Heart left ventricle (tissue), 16 donors: ENCODE results near the gene ADCK1. TPM values are rescaled to one million over a fixed set of nuclear protein-coding genes. Genes with fewer than 3 reads are reported as not detected.
A peak's percentile ranks its signal among the peaks of the same experiment; 100 is the strongest.

Experiments used
- ATAC-seq, 4 donors: fragments of 200-7000 bp; cut with Tn5 transposase; one replicate each; pipeline ENCODE4 v1.9.1; 2020 to 2022; ENCODE audit warnings: moderate library complexity in 4 of 4, mild to moderate bottlenecking in 3 of 4, moderate number of reproducible peaks in 1 of 4
- DNase-seq, 5 donors: peaks; one replicate each; pipeline ENCODE4 v3.0.0-alpha.2; 2020
- H3K27ac ChIP-seq, 12 donors: fragments of 200-600 bp; sonication (generic) in 4 of 12; one replicate each; pipeline versions ENCODE4 v1.5.0 to v1.8.0; 2016 to 2022; ENCODE audit warnings: mild to moderate bottlenecking in 2 of 12
- H3K27me3 ChIP-seq, 9 donors: fragments of 200-600 bp; sonication (generic) in 2 of 9; one replicate each; pipeline versions ENCODE4 v1.5.1 to v1.8.0; 2016 to 2022; ENCODE audit warnings: mild to moderate bottlenecking in 3 of 9
- H3K36me3 ChIP-seq, 9 donors: fragments of 200-600 bp; sonication (generic) in 2 of 9; one replicate each; pipeline versions ENCODE4 v1.5.0 to v1.8.0; 2018 to 2022; ENCODE audit warnings: mild to moderate bottlenecking in 2 of 9
- H3K4me1 ChIP-seq, 12 donors: fragments of 200-600 bp; sonication (generic) in 4 of 12; one replicate each; pipeline versions ENCODE4 v1.5.0 to v1.8.0; 2016 to 2022; ENCODE audit warnings: mild to moderate bottlenecking in 3 of 12
- H3K4me3 ChIP-seq, 12 donors: fragments of 200-600 bp; sonication (generic) in 4 of 12; one replicate each; pipeline versions ENCODE4 v1.5.0 to v1.8.0; 2017 to 2022; ENCODE audit warnings: mild to moderate bottlenecking in 9 of 12, moderate library complexity in 4 of 12
- H3K9me3 ChIP-seq, 12 donors: fragments of 200-600 bp; sonication (generic) in 4 of 12; one replicate each; pipeline versions ENCODE4 v1.5.0 to v1.8.0; 2016 to 2022; ENCODE audit warnings: mild to moderate bottlenecking in 1 of 12
- CTCF ChIP-seq, 12 donors: fragments of 200-600 bp; sonication (generic) in 4 of 12; IDR thresholded peaks; one replicate each; pipeline versions ENCODE4 v1.5.0 to v1.8.0; 2018 to 2022; ENCODE audit warnings: antibody characterized with exemption in 12 of 12, mild to moderate bottlenecking in 5 of 12
- POLR2A ChIP-seq, 2 donors: fragments of 450-650 bp; IDR thresholded peaks; one replicate each; pipeline ENCODE4 v1.6.1; 2017; ENCODE audit warnings: antibody characterized with exemption in 2 of 2, mild to moderate bottlenecking in 2 of 2, moderate library complexity in 2 of 2
- WGBS, 4 donors: extraction: QIAGEN DNeasy Blood & Tissue Kit in 2 of 4; methylation state at CpG; one replicate each; pipeline versions ENCODE4 v1.1.5 to v1.1.7; 2013 to 2018; 5-methylcytosine and 5-hydroxymethylcytosine counted together
- intact Hi-C, 10 donors: fragments of 100-400 bp; cut with DNase I; formaldehyde crosslinking; loops; one replicate each; pipeline versions ENCODE4 v1.11.1 to v1.14.2; 2022
- polyA plus RNA-seq, 2 donors: library from polyadenylated mRNA; stranded (reverse); fragments of 200-250 nt; gene quantifications; one replicate each; pipeline ENCODE4 v1.2.3, GENCODE V29; 2013
- total RNA-seq, 9 donors: library from RNA; depleted of rRNA in 2 of 9; stranded (reverse); fragments of >200 nt in 2 of 9; fragmentation: NEBNext Ultra II Directional in 3 of 9; extraction: Animal tissue kit (Norgen Biotek cat#: 25700) in 3 of 9; gene quantifications; one replicate each; pipeline versions ENCODE4 v1.1.0 to v1.2.4, GENCODE V29; 2016 to 2023
- donor health status: ischemic (EF 13 %, LVEDD 7.1; RV severe dilation, severe dysfunction).
- donor health status: healthy with polysubstance abuse.
- donor health status: DM: no; HTN: yes; CAD: no.
- donor health status: DM: no; HTN: no; CAD: no.
- donor health status: ischemic (EF 25% LVEDD 6.9; RV normal size, moderate dysfunction).
- donor health status: ischemic (EF 25% LVEDD 5.7; RV mildly dilated, moderate dysfunction).
- donor health status: healthy.
- donor health status: DM: yes; HTN: yes; CAD: no.
- donor health status: ischemic (EF 35%, LVEDD 5.7; RV mildly dilated, moderate dysfunction).
- donor health status: nonischemic (EF 11% LVEDD 7.7; RV severe dilation, severe dysfunction).
- donor health status: DM: yes; HTN: yes; CAD: no.
- donor health status: PGD.
- donor health status: ischemic (EF 29% LVEDD 5.4; RV normal size, mild dysfunction).
- donor health status: nonischemic (EF 23%, LVEDD 6.1; RV moderate dilation, normal function).

Gene ADCK1
- total and polyA plus RNA-seq, 11 donors: 4.0 to 12.8 (median 7.9) TPM

GRCh38 chr14:77823378-77823777, 23.5 kb downstream of the ADCK1 start:
- Histone ChIP-seq H3K4me1 (peaks cover 0 to 7% (median 0%) of the 10 kb centered on the region in 12 donors), H3K27ac (no peak overlapping the region), H3K36me3 (peaks cover 0 to 56% (median 27%) of the 10 kb centered on the region in 9 donors), H3K4me3 (no peak overlapping the region), H3K9me3 (no peaks in the 10 kb centered on the region), H3K27me3 (no peaks in the 10 kb centered on the region)
- intact Hi-C loops: no loop called here
- ATAC-seq: no peak
- WGBS, 4 donors: 77 to 98% (median 95%) methylated on average over 3 of the region's 3 CpGs
- no peak for DNase-seq
- no peak for TF ChIP-seq POLR2A (IDR thresholded peaks at IDR 0.05)
- TF ChIP-seq CTCF (IDR thresholded peaks at IDR 0.05): no peak

- intact Hi-C loops: no loop called here
- DNase-seq: peak in 4 of 5 donors; percentile 36 to 80 (median 46)
Observed at GRCh38 chr14:77825895-77826519, 26.1 kb downstream of the ADCK1 start.

GRCh38 chr14:77830692-77831091, 30.8 kb downstream of the ADCK1 start:
- no peak overlapping the region for H3K27ac ChIP-seq
- DNase-seq (no peak), ATAC-seq (no peak)
- H3K36me3 ChIP-seq: peaks cover 0 to 37% (median 11%) of the 10 kb centered on the region in 9 donors
- peaks cover 0 to 7% (median 0%) of the 10 kb centered on the region in 12 donors for H3K4me1 ChIP-seq
- no peak overlapping the region for H3K4me3 ChIP-seq
- 94 to 98% (median 95%) methylated on average over 2 of the region's 2 CpGs for WGBS, 4 donors
- no peaks in the 10 kb centered on the region for H3K27me3 ChIP-seq
- intact Hi-C loops: no loop called here
- no peak for TF ChIP-seq CTCF (IDR thresholded peaks at IDR 0.05)
- TF ChIP-seq POLR2A (IDR thresholded peaks at IDR 0.05): no peak
- no peaks in the 10 kb centered on the region for H3K9me3 ChIP-seq

More at GRCh38 chr14:77825895-77826519, 26.1 kb downstream of the ADCK1 start:
- Histone ChIP-seq H3K27ac (peak overlapping the region in 9 of 12 donors; percentile 13 to 80 (median 41)), H3K36me3 (peaks cover 0 to 55% (median 14%) of the 10 kb centered on the region in 9 donors), H3K9me3 (no peaks in the 10 kb centered on the region), H3K4me3 (no peak overlapping the region), H3K4me1 (peaks cover 0 to 7% (median 0%) of the 10 kb centered on the region in 12 donors), H3K27me3 (no peaks in the 10 kb centered on the region)
- ATAC-seq: peak; percentile 80 to 92 (median 90)
- TF ChIP-seq CTCF (IDR thresholded peaks at IDR 0.05) (no peak), POLR2A (IDR thresholded peaks at IDR 0.05) (no peak)
- WGBS, 4 donors: 42 to 56% (median 48%) methylated on average over 14 to 16 of the region's 16 CpGs

GRCh38 chr14:77832297-77832696, 32.4 kb downstream of the ADCK1 start:
- DNase-seq (no peak), ATAC-seq (peak in 3 of 4 donors; percentile 36 to 62 (median 57))
- Histone ChIP-seq H3K36me3 (peaks cover 0 to 37% (median 11%) of the 10 kb centered on the region in 9 donors), H3K9me3 (no peaks in the 10 kb centered on the region), H3K4me3 (no peak overlapping the region), H3K27me3 (no peaks in the 10 kb centered on the region), H3K4me1 (no peaks in the 10 kb centered on the region), H3K27ac (no peak overlapping the region)
- intact Hi-C loops: loop anchor here in 1 of 10 donors (2.0 kb wide), 1 partner anchor 79 kb away; no protein-coding TSS in a partner anchor
- no peak for TF ChIP-seq CTCF (IDR thresholded peaks at IDR 0.05)
- no peak for TF ChIP-seq POLR2A (IDR thresholded peaks at IDR 0.05)
- WGBS, 4 donors: 34 to 52% (median 41%) methylated on average over 3 of the region's 3 CpGs
